Psoas muscle (tissue), 8 donors: ENCODE measurements around the gene TRIM36. TPM values are rescaled to one million over a fixed set of nuclear protein-coding genes. Genes with fewer than 3 reads are reported as not detected.

Experiments
- ATAC-seq, 4 donors: fragments of 200-7000 bp; cut with Tn5 transposase; one replicate each; pipeline ENCODE4 v1.9.1; 2020; ENCODE audit warnings: moderate library complexity in 3 of 4, mild to moderate bottlenecking in 2 of 4
- DNase-seq, 2 donors: peaks; one replicate each; pipeline ENCODE4 v3.0.0-alpha.2; 2020
- H3K27ac ChIP-seq: fragments of 200-600 bp; one replicate; pipeline ENCODE4 v1.8.0; 2022
- H3K27me3 ChIP-seq, 3 donors: fragments of 200-600 bp in 1 of 3; one replicate each; pipeline versions ENCODE4 v1.6.1 to v1.8.0; 2013 to 2022; ENCODE audit warnings: low read length in 2 of 3, mild to moderate bottlenecking in 2 of 3, moderate library complexity in 1 of 3; ENCODE audit not compliant: insufficient read depth in 3 of 3
- H3K36me3 ChIP-seq, 2 donors: fragments of 200-600 bp in 1 of 2; one replicate each; pipeline versions ENCODE4 v1.6.1 to v1.8.0; 2013 to 2022; ENCODE audit warnings: low read depth in 1 of 2, mild to moderate bottlenecking in 1 of 2, moderate library complexity in 1 of 2; ENCODE audit not compliant: insufficient read depth in 1 of 2
- H3K4me1 ChIP-seq: fragments of 200-600 bp; one replicate; pipeline ENCODE4 v1.8.0; 2022
- H3K4me3 ChIP-seq: fragments of 200-600 bp; one replicate; pipeline ENCODE4 v1.8.0; 2022; ENCODE audit warnings: mild to moderate bottlenecking
- H3K9me3 ChIP-seq: fragments of 200-600 bp; one replicate; pipeline ENCODE4 v1.8.0; 2022
- WGBS, 3 donors: extraction: QIAGEN DNeasy Blood & Tissue Kit; methylation state at CpG; one replicate each; pipeline versions ENCODE4 v1.1.6 to v1.1.7; 2013; 5-methylcytosine and 5-hydroxymethylcytosine counted together
- intact Hi-C, 2 donors: fragments of 100-400 bp; cut with DNase I; formaldehyde crosslinking; loops; one replicate each; pipeline versions ENCODE4 v1.11.0 to v1.14.2; 2022
- long read RNA-seq, 2 donors: library from polyadenylated mRNA; unstranded; transcript quantifications; one replicate each; pipeline ENCODE4 v2.0.0, GENCODE V29; 2021
- polyA plus RNA-seq, 3 donors: library from polyadenylated mRNA; stranded (reverse); fragments of 200-250 nt; gene quantifications; one replicate each; pipeline ENCODE4 v1.2.3, GENCODE V29; 2013
- total RNA-seq, 4 donors: library from RNA; stranded (reverse); fragmentation: NEBNext Ultra II Directional in 2 of 4; extraction: Animal tissue kit (Norgen Biotek cat#: 25700) in 2 of 4; gene quantifications; one replicate each; pipeline versions ENCODE4 v1.2.1 to v1.2.4, GENCODE V29; 2021 to 2023
- TF ChIP-seq, protein P1 (sequence below): fragments of 200-600 bp; IDR thresholded peaks from one replicate; pipeline ENCODE4 v1.8.0; 2022; ENCODE audit warnings: antibody characterized with exemption
- donor health status: healthy with polysubstance abuse.
- donor health status: DM: no; HTN: no; CAD: no; lungs with moderate emphysema.
- donor health status: Bipolar disorder and iron deficiency.
- donor health status: healthy.
- donor health status: DM: yes; HTN: yes; CAD: no.
- donor health status: DM: no; HTN: no; CAD: no.
- donor health status: DM: no; HTN: no; CAD: no.
- donor health status: DM: yes; HTN: yes; CAD: no.

TRIM36 gene, protein sequence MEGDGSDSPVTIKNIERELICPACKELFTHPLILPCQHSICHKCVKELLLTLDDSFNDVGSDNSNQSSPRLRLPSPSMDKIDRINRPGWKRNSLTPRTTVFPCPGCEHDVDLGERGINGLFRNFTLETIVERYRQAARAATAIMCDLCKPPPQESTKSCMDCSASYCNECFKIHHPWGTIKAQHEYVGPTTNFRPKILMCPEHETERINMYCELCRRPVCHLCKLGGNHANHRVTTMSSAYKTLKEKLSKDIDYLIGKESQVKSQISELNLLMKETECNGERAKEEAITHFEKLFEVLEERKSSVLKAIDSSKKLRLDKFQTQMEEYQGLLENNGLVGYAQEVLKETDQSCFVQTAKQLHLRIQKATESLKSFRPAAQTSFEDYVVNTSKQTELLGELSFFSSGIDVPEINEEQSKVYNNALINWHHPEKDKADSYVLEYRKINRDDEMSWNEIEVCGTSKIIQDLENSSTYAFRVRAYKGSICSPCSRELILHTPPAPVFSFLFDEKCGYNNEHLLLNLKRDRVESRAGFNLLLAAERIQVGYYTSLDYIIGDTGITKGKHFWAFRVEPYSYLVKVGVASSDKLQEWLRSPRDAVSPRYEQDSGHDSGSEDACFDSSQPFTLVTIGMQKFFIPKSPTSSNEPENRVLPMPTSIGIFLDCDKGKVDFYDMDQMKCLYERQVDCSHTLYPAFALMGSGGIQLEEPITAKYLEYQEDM
- under 1 TPM in 3 of 4 donors, not detected in 1; 0.06 to 0.75 (median 0.49) TPM for total RNA-seq
- polyA plus RNA-seq: under 1 TPM in 2 of 3 donors, not detected in 1; 0.04 to 0.47 TPM
- long read RNA-seq, donor 1: 0 reads
- long read RNA-seq, donor 2: 0 reads

DNA sequence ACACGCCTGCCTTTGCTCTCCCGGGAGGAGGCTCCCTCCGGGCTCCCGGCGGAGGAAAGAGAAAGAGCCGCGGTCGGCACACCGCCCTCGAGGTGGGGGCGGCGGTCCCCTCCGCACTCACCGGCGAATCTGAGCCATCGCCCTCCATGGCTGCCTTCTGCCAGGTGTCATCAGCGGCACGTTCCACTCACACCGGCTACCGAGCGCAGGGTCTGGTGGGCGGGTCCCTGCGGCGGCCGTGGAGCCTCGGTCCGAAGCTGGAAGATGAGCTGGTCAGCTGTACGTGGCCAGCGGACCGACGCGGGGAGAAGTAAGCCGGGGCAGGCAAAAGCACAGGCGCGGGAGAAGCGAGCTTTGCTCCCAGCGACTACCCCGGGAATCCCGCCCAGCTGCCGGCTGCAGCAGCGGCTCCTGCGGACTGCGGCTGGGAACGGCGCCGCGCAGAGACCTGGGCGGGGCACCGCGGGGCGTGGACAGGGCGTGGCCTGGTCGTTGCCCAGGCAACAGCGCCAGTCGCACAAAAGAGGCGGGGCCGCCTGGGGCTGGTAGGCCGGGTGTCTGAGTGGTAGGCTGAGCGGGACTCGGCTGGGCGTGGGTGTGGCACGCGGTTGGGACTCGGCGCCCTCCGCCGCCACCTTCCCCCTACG, at the start of gene TRIM36:
TRIM36 (minus strand) TSS at position 422 of the 647 bp plus-strand sequence; CDS start at position 148, 274 bp downstream.
- peak within 1 kb of the TSS; percentile 47 for H3K27ac ChIP-seq
- peak within 1 kb of the TSS; percentile 83 for H3K4me3 ChIP-seq
- no peaks in the 10 kb centered on the region for H3K4me1 ChIP-seq
- ATAC-seq (peak; percentile 99 to 100 (median 100)), DNase-seq (peak; percentile 91 to 96)
- intact Hi-C loops: no loop called here
- 0 to 1% (median 0%) methylated on average over 52 to 68 of the region's 68 CpGs for WGBS, 3 donors
- H3K36me3 ChIP-seq: no peaks in the 10 kb centered on the region
- TF ChIP-seq, protein P1, sequence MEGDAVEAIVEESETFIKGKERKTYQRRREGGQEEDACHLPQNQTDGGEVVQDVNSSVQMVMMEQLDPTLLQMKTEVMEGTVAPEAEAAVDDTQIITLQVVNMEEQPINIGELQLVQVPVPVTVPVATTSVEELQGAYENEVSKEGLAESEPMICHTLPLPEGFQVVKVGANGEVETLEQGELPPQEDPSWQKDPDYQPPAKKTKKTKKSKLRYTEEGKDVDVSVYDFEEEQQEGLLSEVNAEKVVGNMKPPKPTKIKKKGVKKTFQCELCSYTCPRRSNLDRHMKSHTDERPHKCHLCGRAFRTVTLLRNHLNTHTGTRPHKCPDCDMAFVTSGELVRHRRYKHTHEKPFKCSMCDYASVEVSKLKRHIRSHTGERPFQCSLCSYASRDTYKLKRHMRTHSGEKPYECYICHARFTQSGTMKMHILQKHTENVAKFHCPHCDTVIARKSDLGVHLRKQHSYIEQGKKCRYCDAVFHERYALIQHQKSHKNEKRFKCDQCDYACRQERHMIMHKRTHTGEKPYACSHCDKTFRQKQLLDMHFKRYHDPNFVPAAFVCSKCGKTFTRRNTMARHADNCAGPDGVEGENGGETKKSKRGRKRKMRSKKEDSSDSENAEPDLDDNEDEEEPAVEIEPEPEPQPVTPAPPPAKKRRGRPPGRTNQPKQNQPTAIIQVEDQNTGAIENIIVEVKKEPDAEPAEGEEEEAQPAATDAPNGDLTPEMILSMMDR: peak; percentile 20
- H3K27me3 ChIP-seq: peaks cover 0 to 40% (median 7%) of the 10 kb centered on the region in 3 donors
- H3K9me3 ChIP-seq: no peaks in the 10 kb centered on the region

DNA sequence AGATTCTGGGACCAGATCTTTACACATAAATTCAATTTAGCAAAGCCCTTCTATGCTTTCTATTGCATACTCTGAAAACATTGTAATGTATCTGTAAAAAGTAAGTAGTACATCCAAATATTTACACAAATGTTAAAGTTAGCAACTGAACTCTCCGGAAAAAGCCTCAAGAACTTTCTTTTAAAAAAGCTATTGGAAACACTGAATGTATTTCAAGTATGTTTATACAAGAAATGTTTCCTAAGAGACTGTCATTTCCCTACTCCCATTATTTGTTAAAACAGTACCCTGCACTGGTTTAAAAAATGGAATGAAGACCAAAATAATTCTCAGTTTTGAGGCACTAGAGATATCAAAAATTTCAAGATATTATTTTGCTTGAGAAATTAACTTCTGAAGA, 44.8 kb upstream of the TRIM36 start:
- Histone ChIP-seq H3K27me3 (no peaks in the 10 kb centered on the region), H3K36me3 (peaks cover 0 to 51% of the 10 kb centered on the region in 2 donors), H3K9me3 (peaks cover 6% of the 10 kb centered on the region), H3K4me1 (no peaks in the 10 kb centered on the region), H3K4me3 (no peak overlapping the region), H3K27ac (no peak overlapping the region)
- TF ChIP-seq, protein P1: no peak
- intact Hi-C loops: no loop called here
- 93 to 94% (median 93%) methylated on average over 1 of the region's 1 CpG for WGBS, 3 donors
- ATAC-seq (no peak), DNase-seq (no peak)

DNA sequence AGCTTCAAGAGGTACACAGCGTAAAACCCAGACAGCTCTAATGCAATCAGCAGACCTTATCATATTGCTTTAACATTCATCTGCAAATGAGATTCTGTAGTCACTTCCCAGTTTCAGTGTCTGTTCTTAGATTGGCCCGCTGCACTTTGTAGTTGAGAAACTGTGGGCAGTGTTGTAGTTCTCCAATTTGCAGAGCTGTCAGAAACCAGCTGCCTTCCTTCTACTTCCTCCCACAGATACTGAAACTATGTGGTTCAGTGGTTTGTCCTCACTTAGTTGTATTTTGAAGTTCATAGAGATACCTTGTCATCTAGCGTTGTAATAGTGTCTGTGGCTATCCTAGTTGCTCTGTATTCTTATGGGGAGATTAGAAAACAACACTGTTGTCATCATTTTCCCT, 39.6 kb upstream of the TRIM36 start:
- no peaks in the 10 kb centered on the region for H3K27me3 ChIP-seq
- H3K9me3 ChIP-seq: no peaks in the 10 kb centered on the region
- no peak for DNase-seq
- no peaks in the 10 kb centered on the region for H3K4me1 ChIP-seq
- no peak overlapping the region for H3K4me3 ChIP-seq
- ATAC-seq: peak in 1 of 4 donors; percentile 40
- TF ChIP-seq, protein P1: no peak
- H3K36me3 ChIP-seq: peaks cover 0 to 35% of the 10 kb centered on the region in 2 donors
- WGBS, 3 donors: 92 to 96% (median 95%) methylated on average over 3 of the region's 3 CpGs
- no peak overlapping the region for H3K27ac ChIP-seq
- intact Hi-C loops: no loop called here

DNA sequence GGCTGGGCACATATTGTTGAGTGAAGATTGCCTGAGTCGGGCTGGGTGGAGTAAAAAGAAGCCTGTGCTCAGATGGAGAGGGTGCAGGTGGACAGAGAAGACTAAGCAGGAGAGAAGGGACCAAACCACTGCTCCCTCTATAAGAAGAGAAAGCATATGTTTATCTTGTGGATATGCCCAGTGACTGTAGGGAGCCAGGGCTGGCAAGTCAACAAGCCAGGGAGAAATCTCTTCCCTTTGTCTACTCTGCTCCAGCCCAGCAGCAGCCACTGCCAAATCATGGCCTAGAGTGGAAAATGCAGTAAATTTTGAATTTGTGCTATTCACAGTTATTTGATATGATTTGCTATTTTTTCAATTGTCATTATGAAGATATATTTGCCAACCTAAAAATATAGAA, 33.2 kb upstream of the TRIM36 start:
- H3K27me3 ChIP-seq: no peaks in the 10 kb centered on the region
- H3K27ac ChIP-seq: no peak overlapping the region
- ATAC-seq: no peak
- no peaks in the 10 kb centered on the region for H3K9me3 ChIP-seq
- no peak for DNase-seq
- H3K4me1 ChIP-seq: no peaks in the 10 kb centered on the region
- 73 to 96% (median 94%) methylated on average over 1 of the region's 1 CpG for WGBS, 3 donors
- TF ChIP-seq, protein P1: no peak
- intact Hi-C loops: no loop called here
- peaks cover 0 to 3% of the 10 kb centered on the region in 2 donors for H3K36me3 ChIP-seq
- H3K4me3 ChIP-seq: no peak overlapping the region
